Lower lobe of right lung (tissue), 2 donors: Measurements from ENCODE around the gene GRIK1. TPM values are rescaled to one million over a fixed set of nuclear protein-coding genes. Genes with fewer than 3 reads are reported as not detected.

Experiments used
- ATAC-seq, 2 donors: fragments of 200-7000 bp; cut with Tn5 transposase; one replicate each; pipeline ENCODE4 v1.9.1; 2020 to 2022; ENCODE audit warnings: mild to moderate bottlenecking in 2 of 2, moderate library complexity in 2 of 2
- DNase-seq: peaks from one replicate; pipeline ENCODE4 v3.0.0-alpha.2; 2020
- H3K27ac ChIP-seq: fragments of 200-600 bp; one replicate; pipeline ENCODE4 v1.8.0; 2022
- H3K27me3 ChIP-seq: fragments of 200-600 bp; one replicate; pipeline ENCODE4 v1.8.0; 2022; ENCODE audit warnings: low read depth
- H3K36me3 ChIP-seq: fragments of 200-600 bp; one replicate; pipeline ENCODE4 v1.8.0; 2022; ENCODE audit warnings: mild to moderate bottlenecking
- H3K4me1 ChIP-seq: fragments of 200-600 bp; one replicate; pipeline ENCODE4 v1.8.0; 2022
- H3K4me3 ChIP-seq: fragments of 200-600 bp; one replicate; pipeline ENCODE4 v1.8.0; 2022; ENCODE audit warnings: mild to moderate bottlenecking
- H3K9me3 ChIP-seq: fragments of 200-600 bp; one replicate; pipeline ENCODE4 v1.8.0; 2022
- CTCF ChIP-seq: fragments of 200-600 bp; IDR thresholded peaks from one replicate; pipeline ENCODE4 v1.8.0; 2022; ENCODE audit warnings: antibody characterized with exemption, mild to moderate bottlenecking
- intact Hi-C: fragments of 100-400 bp; cut with DNase I; formaldehyde crosslinking; loops from one replicate; pipeline ENCODE4 v1.11.0; 2022
- total RNA-seq: library from RNA; stranded (reverse); fragmentation: NEBNext Ultra II Directional; extraction: Animal tissue kit (Norgen Biotek cat#: 25700); gene quantifications from one replicate; pipeline ENCODE4 v1.2.1, GENCODE V29; 2021
- donor health status: DM: no; HTN: yes; CAD: no; lungs with severe emphysema.

GRIK1 gene
- total RNA-seq, 1 donor from 2014 or later, result not detected

- Histone ChIP-seq H3K4me1 (no peaks in the 10 kb centered on the region), H3K27me3 (no peaks in the 10 kb centered on the region), H3K4me3 (no peak overlapping the region), H3K36me3 (no peaks in the 10 kb centered on the region), H3K9me3 (no peaks in the 10 kb centered on the region), H3K27ac (no peak overlapping the region)
- TF ChIP-seq CTCF, result no peak
- no peak for ATAC-seq
- no peak for DNase-seq
- intact Hi-C loops, result no loop called here
These were observed 242.1 kb downstream of the GRIK1 start for GRCh38 chr21:29697555-29698193.

DNA sequence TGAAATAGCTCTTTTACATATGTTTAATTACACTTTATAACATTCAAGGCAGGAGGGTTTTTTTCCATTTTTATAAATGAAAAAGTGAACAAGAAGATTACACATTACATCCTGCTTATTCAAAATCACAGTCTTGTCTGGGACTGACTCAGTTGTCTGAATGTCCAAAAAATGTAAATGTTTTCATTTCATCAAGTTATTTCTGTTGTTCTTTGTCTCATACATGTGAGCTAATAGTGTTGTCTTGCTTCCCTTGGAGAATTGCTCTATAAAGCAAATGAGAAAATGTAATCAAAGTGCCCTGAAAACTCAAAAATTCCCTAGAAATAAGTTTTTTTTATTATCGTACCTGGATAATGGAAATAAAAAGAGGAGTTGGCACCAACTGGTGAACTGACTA lies 242.9 kb downstream of the GRIK1 start:
- no peaks in the 10 kb centered on the region for H3K4me1 ChIP-seq
- no peaks in the 10 kb centered on the region for H3K36me3 ChIP-seq
- no peak for TF ChIP-seq CTCF
- no peak overlapping the region for H3K27ac ChIP-seq
- no peak overlapping the region for H3K4me3 ChIP-seq
- no peaks in the 10 kb centered on the region for H3K27me3 ChIP-seq
- ATAC-seq (no peak), DNase-seq (no peak)
- intact Hi-C loops, result no loop called here
- H3K9me3 ChIP-seq, result no peaks in the 10 kb centered on the region

DNA sequence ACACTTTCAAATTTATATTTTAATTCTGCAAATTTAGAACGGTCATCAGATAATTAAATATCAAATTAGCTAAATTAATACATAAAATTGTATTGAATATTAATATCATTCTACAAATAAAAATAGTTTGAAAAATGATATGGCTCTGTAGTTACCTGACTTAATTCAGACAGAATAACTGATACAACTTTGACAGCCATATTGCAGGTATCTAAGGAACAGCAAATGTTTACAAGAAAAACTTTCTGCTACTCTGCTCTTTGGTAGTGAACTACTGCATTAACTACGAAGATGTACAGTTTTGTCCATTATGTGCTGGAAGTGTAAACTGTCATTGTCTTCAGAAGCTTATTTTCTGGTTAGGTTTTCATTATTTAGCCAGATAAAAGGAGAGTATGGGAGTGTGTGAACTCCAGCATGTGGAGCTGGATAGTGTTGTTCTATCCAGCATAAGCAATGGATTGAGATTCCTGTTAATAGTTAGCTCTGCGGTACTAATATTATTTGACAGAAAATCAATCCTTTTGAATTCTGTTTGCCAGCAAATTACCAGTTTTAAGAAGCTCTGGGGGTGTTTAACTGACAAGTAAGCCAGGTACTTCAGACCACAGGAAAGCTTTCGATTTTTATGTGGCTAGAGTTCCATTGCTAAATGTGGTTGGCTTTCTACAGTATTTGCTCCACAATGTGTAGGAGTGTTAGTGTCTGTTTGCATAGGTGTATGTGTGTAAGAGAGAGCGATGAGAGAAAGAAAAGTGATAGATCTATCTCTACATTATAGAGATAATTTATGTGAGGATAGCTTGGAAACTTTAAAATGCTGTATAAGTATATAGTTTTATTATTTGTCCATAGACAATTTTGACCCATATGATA lies 247.9 kb downstream of the GRIK1 start:
- ATAC-seq (no peak), DNase-seq (no peak)
- Histone ChIP-seq H3K4me1 (no peaks in the 10 kb centered on the region), H3K27me3 (no peaks in the 10 kb centered on the region), H3K36me3 (no peaks in the 10 kb centered on the region), H3K27ac (no peak overlapping the region), H3K4me3 (no peak overlapping the region), H3K9me3 (no peaks in the 10 kb centered on the region)
- intact Hi-C loops, result no loop called here
- TF ChIP-seq CTCF, result no peak

DNA sequence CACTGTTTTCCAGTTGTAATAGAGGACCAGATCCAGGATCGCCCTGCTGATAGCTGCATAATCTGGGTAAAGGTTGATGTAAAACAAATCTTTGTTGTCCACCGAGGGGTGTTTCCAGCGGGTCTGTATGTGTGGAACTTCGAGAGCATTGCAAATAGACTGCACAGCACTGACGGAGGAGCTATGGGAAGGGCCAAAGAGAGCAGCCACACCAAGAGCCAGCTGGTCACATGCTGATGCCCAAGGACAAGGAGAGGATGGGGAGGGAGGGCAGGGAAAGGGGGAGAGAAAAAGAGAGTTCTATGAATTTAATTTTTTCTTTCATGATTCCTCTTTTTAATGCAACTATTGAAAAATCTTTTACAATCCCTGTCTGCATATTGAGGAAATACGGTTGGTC lies 250.0 kb downstream of the GRIK1 start:
- no peak for DNase-seq
- H3K27ac ChIP-seq, result no peak overlapping the region
- intact Hi-C loops, result no loop called here
- TF ChIP-seq CTCF, result no peak
- H3K4me3 ChIP-seq, result no peak overlapping the region
- no peaks in the 10 kb centered on the region for H3K9me3 ChIP-seq
- H3K36me3 ChIP-seq, result no peaks in the 10 kb centered on the region
- H3K4me1 ChIP-seq, result no peaks in the 10 kb centered on the region
- peak in 1 of 2 donors; percentile 40 for ATAC-seq
- no peaks in the 10 kb centered on the region for H3K27me3 ChIP-seq

GRCh38 chr21:29684106-29684505 lies 255.7 kb downstream of the GRIK1 start:
- TF ChIP-seq CTCF, result no peak
- H3K4me1 ChIP-seq, result no peaks in the 10 kb centered on the region
- ATAC-seq (no peak), DNase-seq (no peak)
- H3K27ac ChIP-seq, result no peak overlapping the region
- no peaks in the 10 kb centered on the region for H3K36me3 ChIP-seq
- no peaks in the 10 kb centered on the region for H3K27me3 ChIP-seq
- no peak overlapping the region for H3K4me3 ChIP-seq
- intact Hi-C loops, result no loop called here
- H3K9me3 ChIP-seq, result no peaks in the 10 kb centered on the region
